Epithelial cell of proximal tubule (primary cell): ENCODE results near the gene LURAP1L. TPM values are rescaled to one million over a fixed set of nuclear protein-coding genes. Genes with fewer than 3 reads are reported as not detected.

Source experiments
- DNase-seq: peaks from one replicate; pipeline ENCODE4 v3.0.0-alpha.2; 2011; ENCODE audit warnings: low read depth
- H3K4me3 ChIP-seq: 2 replicates; pipeline ENCODE4 v1.5.1; 2011; ENCODE audit warnings: low read depth, mild to moderate bottlenecking, low read length
- CTCF ChIP-seq: conservative IDR thresholded peaks from 2 replicates; pipeline ENCODE4 v1.5.1; 2012; ENCODE audit warnings: low read depth, mild to moderate bottlenecking, low read length
- total RNA-seq: library from RNA; depleted of rRNA; stranded (reverse); fragments of >200 nt; gene quantifications from 2 replicates; pipeline ENCODE4 v1.2.3, GENCODE V29; 2015

Gene LURAP1L
- total RNA-seq, 1 donor from 2014 or later, result 11.8 TPM

GRCh38 chr9:12737871-12738270, 36.9 kb upstream of the LURAP1L start:
- DNase-seq, result no peak
- no peak overlapping the region for H3K4me3 ChIP-seq
- TF ChIP-seq CTCF, result no peak

- no peak for DNase-seq
- no peak overlapping the region for H3K4me3 ChIP-seq
- TF ChIP-seq CTCF, result no peak
Measured at GRCh38 chr9:12739014-12739652, 35.7 kb upstream of the LURAP1L start.

GRCh38 chr9:12740845-12741244, 34.0 kb upstream of the LURAP1L start:
- no peak for TF ChIP-seq CTCF
- no peak overlapping the region for H3K4me3 ChIP-seq
- DNase-seq, result no peak

- no peak for TF ChIP-seq CTCF
- no peak for DNase-seq
Measured at GRCh38 chr9:12748016-12748415, 26.8 kb upstream of the LURAP1L start.

GRCh38 chr9:12748954-12749353, 25.9 kb upstream of the LURAP1L start:
- no peak for TF ChIP-seq CTCF
- H3K4me3 ChIP-seq, result no peak overlapping the region
- DNase-seq, result no peak

More at GRCh38 chr9:12748016-12748415, 26.8 kb upstream of the LURAP1L start:
- no peak overlapping the region for H3K4me3 ChIP-seq

- no peak for DNase-seq
- H3K4me3 ChIP-seq, result peak overlapping the region; percentile 44
- no peak for TF ChIP-seq CTCF
Measured at GRCh38 chr9:12753931-12754330, 20.9 kb upstream of the LURAP1L start.

GRCh38 chr9:12759761-12760160, 15.1 kb upstream of the LURAP1L start:
- no peak overlapping the region for H3K4me3 ChIP-seq
- DNase-seq, result no peak
- no peak for TF ChIP-seq CTCF
